HG02571 (cell line): ENCODE results near the gene CCDC80.

Experiments
- ATAC-seq: cut with Tn5 transposase; IDR thresholded peaks from one replicate; pipeline ENCODE4 v1.9.1; 2021; ENCODE audit warnings: mild to moderate bottlenecking, moderate library complexity; ENCODE audit not compliant: unreplicated experiment

The CCDC80 gene

GRCh38 chr3:112656043-112656442 is 15.1 kb upstream of the CCDC80 start:
- no peak for ATAC-seq

- no peak for ATAC-seq
These were observed 14.0 kb upstream of the CCDC80 start for GRCh38 chr3:112654979-112655378.

- ATAC-seq, result no peak
These were observed 13.5 kb upstream of the CCDC80 start for GRCh38 chr3:112654492-112654891.

- ATAC-seq, result no peak
These were observed 12.9 kb upstream of the CCDC80 start for GRCh38 chr3:112653881-112654300.

GRCh38 chr3:112653209-112653871 is 12.4 kb upstream of the CCDC80 start:
- no peak for ATAC-seq

- ATAC-seq, result no peak
These were observed 10.6 kb upstream of the CCDC80 start for GRCh38 chr3:112651516-112651915.

GRCh38 chr3:112651071-112651470 is 10.1 kb upstream of the CCDC80 start:
- no peak for ATAC-seq

GRCh38 chr3:112650482-112650881 is 9.5 kb upstream of the CCDC80 start:
- ATAC-seq, result no peak

GRCh38 chr3:112649478-112649735 is 8.5 kb upstream of the CCDC80 start:
- no peak for ATAC-seq

- ATAC-seq, result no peak
These were observed 6.2 kb upstream of the CCDC80 start for GRCh38 chr3:112647122-112647521.

- ATAC-seq, result no peak
These were observed 5.7 kb upstream of the CCDC80 start for GRCh38 chr3:112646623-112647022.

- no peak for ATAC-seq
These were observed 3.5 kb upstream of the CCDC80 start for GRCh38 chr3:112644453-112644852.

- ATAC-seq, result no peak
These were observed 2.8 kb upstream of the CCDC80 start for GRCh38 chr3:112643621-112644240.

- ATAC-seq, result peak; percentile 95
These were observed 2.1 kb upstream of the CCDC80 start for GRCh38 chr3:112642912-112643506.

- ATAC-seq, result no peak
These were observed 540 bp downstream of the CCDC80 start for GRCh38 chr3:112640276-112640929.

GRCh38 chr3:112639455-112640225 is 1.3 kb downstream of the CCDC80 start:
- no peak for ATAC-seq

- no peak for ATAC-seq
These were observed 2.5 kb downstream of the CCDC80 start for GRCh38 chr3:112638327-112639020.

GRCh38 chr3:112637700-112638099 is 3.2 kb downstream of the CCDC80 start:
- ATAC-seq, result no peak

GRCh38 chr3:112635674-112636073 is 5.3 kb downstream of the CCDC80 start:
- no peak for ATAC-seq

- ATAC-seq, result no peak
These were observed 6.0 kb downstream of the CCDC80 start for GRCh38 chr3:112634786-112635541.
